K562 (cell line): ENCODE results near the gene POFUT2. TPM values are rescaled to one million over a fixed set of nuclear protein-coding genes. Genes with fewer than 3 reads are reported as not detected.
A peak's percentile ranks its signal among the peaks of the same experiment; 100 is the strongest.

Experiments
- ATAC-seq: fragments of 200-7000 bp; cut with Tn5 transposase; 3 replicates; pipeline ENCODE4 v1.9.1; 2020; ENCODE audit warnings: moderate library complexity
- BruUV-seq: library from RNA; stranded (reverse); fragments of 400-500 nt; replicated peaks from 2 replicates; lab custom pipeline; 2021; lab: Mats Ljungman, UMichigan
- CTCF ChIA-PET: fragments of 300-600 bp; formaldehyde crosslinking; extraction: SDS; loops from one replicate; lab custom pipeline; 2021; ENCODE audit warnings: low intra/inter-chr PET ratio; lab: Yijun Ruan, JAX
- POLR2A ChIA-PET: fragments of 300-600, 350-650 bp; sonication (Branson Sonifier 250); formaldehyde crosslinking; extraction: SDS; loops from one replicate; lab custom pipeline; 2021; ENCODE audit warnings: antibody characterized with exemption, inconsistent platforms; lab: Yijun Ruan, JAX
- DNase-seq, 4 experiments: peaks; one replicate each; pipeline versions ENCODE4 v3.0.0 to v3.0.0-alpha.2; 2011 to 2018; ENCODE audit warnings: low spot score in 3 of 4, mixed read lengths in 3 of 4; ENCODE audit errors: extremely low read depth in 1 of 4
- FAIRE-seq: peaks from 2 replicates; lab custom pipeline; 2011; peaks lifted over from hg19 to GRCh38; lab: Jason Lieb, UNC
- H2AFZ ChIP-seq: 2 replicates; pipeline ENCODE4 v1.6.0; 2011; ENCODE audit warnings: low read depth, low read length, control low read depth, inconsistent platforms
- H3K27ac ChIP-seq: fragments of 200-600 bp; 3 replicates; pipeline ENCODE4 v1.8.0; 2011; ENCODE audit warnings: low read depth, mild to moderate bottlenecking, control low read depth, inconsistent platforms, low read length, moderate library complexity, mixed read lengths; ENCODE audit errors: extremely low read depth
- H3K27me3 ChIP-seq, 2 experiments: fragments of 300-600 bp in 1 of 2; 2 replicates in 1 of 2; 3 replicates in 1 of 2; pipeline versions ENCODE4 v1.6.0 to v1.8.0; 2011; ENCODE audit warnings: inconsistent platforms in 2 of 2, low read length in 2 of 2, mild to moderate bottlenecking in 1 of 2, mixed read lengths in 1 of 2, moderate library complexity in 1 of 2; ENCODE audit not compliant: control insufficient read depth in 2 of 2, insufficient read depth in 2 of 2
- H3K36me3 ChIP-seq: fragments of 300-600 bp; 3 replicates; pipeline ENCODE4 v1.8.0; 2011; ENCODE audit warnings: mild to moderate bottlenecking, low read length, inconsistent platforms; ENCODE audit not compliant: control insufficient read depth, insufficient read depth
- H3K4me1 ChIP-seq, 2 experiments: fragments of 200-600 bp in 1 of 2; replicated peaks in 1 of 2; 2 replicates in 1 of 2; 3 replicates in 1 of 2; pipeline versions ENCODE4 v1.5.1 to v1.8.0; 2011; ENCODE audit warnings: inconsistent platforms in 2 of 2, low read length in 2 of 2, mild to moderate bottlenecking in 1 of 2, mixed read lengths in 1 of 2, moderate library complexity in 1 of 2; ENCODE audit not compliant: control insufficient read depth in 2 of 2, insufficient read depth in 2 of 2
- H3K4me2 ChIP-seq: 2 replicates; pipeline ENCODE4 v1.6.1; 2011; ENCODE audit warnings: low read length, control low read depth, inconsistent platforms, mixed read lengths; ENCODE audit not compliant: insufficient read depth
- H3K4me3 ChIP-seq: fragments of 200-600 bp; sonication (generic), shearing (Covaris generic); 2 replicates; pipeline ENCODE4 v1.5.1; 2016; ENCODE audit warnings: control low read depth, inconsistent platforms
- H3K79me2 ChIP-seq: fragments of 200-600 bp; 3 replicates; pipeline ENCODE4 v1.8.0; 2011; ENCODE audit warnings: low read length, inconsistent platforms; ENCODE audit not compliant: control insufficient read depth, insufficient read depth
- H3K9ac ChIP-seq, 2 experiments: 2 replicates each; pipeline versions ENCODE4 v1.6.0 to v1.6.1; 2011; ENCODE audit warnings: low read depth in 2 of 2, low read length in 2 of 2, control low read depth in 1 of 2, inconsistent platforms in 1 of 2, mild to moderate bottlenecking in 1 of 2, mixed read lengths in 1 of 2; ENCODE audit not compliant: insufficient read depth in 1 of 2
- H3K9me1 ChIP-seq: one replicate; pipeline ENCODE4 v1.6.0; 2011; ENCODE audit warnings: inconsistent platforms, mild to moderate bottlenecking, low read length, moderate library complexity; ENCODE audit not compliant: control insufficient read depth, insufficient read depth
- H3K9me3 ChIP-seq: replicated peaks from 2 replicates; pipeline ENCODE4 v1.5.1; 2011; ENCODE audit warnings: low read depth, low read length, inconsistent platforms; ENCODE audit not compliant: control insufficient read depth, insufficient read depth
- H4K20me1 ChIP-seq: replicated peaks from 2 replicates; pipeline ENCODE4 v1.6.1; 2011; ENCODE audit warnings: low read length, inconsistent platforms, mixed read lengths; ENCODE audit not compliant: control insufficient read depth, insufficient read depth
- GABPA ChIP-seq: fragments of 200-800 bp; sonication (Bioruptor generic); conservative IDR thresholded peaks from 2 replicates; pipeline ENCODE4 v1.6.1; 2016; ENCODE audit warnings: low read depth, missing genetic modification characterization, missing compliant biosample characterization
- NFIC ChIP-seq: fragments of 450-650 bp; IDR thresholded peaks from 2 replicates; pipeline ENCODE4 v1.6.1; 2017; ENCODE audit warnings: mild to moderate bottlenecking, inconsistent platforms
- WGBS: fragments of 100-300 bp; shearing (Covaris generic); methylation state at CpG from one replicate; pipeline ENCODE4 v1.1.6; 2016; ENCODE audit warnings: low coverage, mixed read lengths; ENCODE audit not compliant: insufficient coverage; ENCODE audit errors: missing lambda C conversion rate; 5-methylcytosine and 5-hydroxymethylcytosine counted together
- in situ Hi-C: fragments of 300-500 bp; cut with MboI; formaldehyde crosslinking; loops from 4 replicates; pipeline ENCODE4 v1.15.0; 2018; ENCODE audit warnings: inconsistent platforms, mixed read lengths
- intact Hi-C: fragments of 100-400 bp; cut with micrococcal nuclease; formaldehyde crosslinking; loops from 2 replicates; pipeline ENCODE4 v1.14.2; 2022
- polyA plus RNA-seq, 8 experiments: library from polyadenylated mRNA; depleted of rRNA in 4 of 8; stranded (reverse) in 5 of 8; unstranded in 3 of 8; fragments of >200 nt; fragmentation: Nextera tagmentation in 2 of 8; fragmentation: Illumina TruSeq in 1 of 8; extraction: Ambion mirVana in 2 of 8; extraction: Trizol in 1 of 8; gene quantifications; 2 replicates each; pipeline versions ENCODE4 v1.2.1 to v1.2.3, GENCODE V29; 2011 to 2014; ENCODE audit warnings: inconsistent platforms in 1 of 8, missing spikeins in 1 of 8
- total RNA-seq, 7 experiments: library from RNA; depleted of rRNA in 6 of 7; stranded (reverse); fragments of >200 nt in 6 of 7; fragmentation: Illumina TruSeq in 2 of 7; extraction: Trizol in 2 of 7; gene quantifications; 2 replicates each; pipeline versions ENCODE4 v1.2.1 to v1.2.3, GENCODE V29; 2011 to 2021; ENCODE audit warnings: low replicate concordance in 1 of 7
- TF ChIP-seq, protein P1 (sequence below): fragments of 250-450 bp; sonication (Bioruptor Pico); IDR thresholded peaks from 2 replicates; pipeline ENCODE4 v1.4.0; 2020; ENCODE audit warnings: mild to moderate bottlenecking, moderate library complexity

The POFUT2 gene
- total and polyA plus RNA-seq, 9 of the 15 experiments (the other 6 are each of a cell fraction or from before 2014, with no cell fraction given), result 1.1 to 24.2 (median 11.0) TPM

DNA sequence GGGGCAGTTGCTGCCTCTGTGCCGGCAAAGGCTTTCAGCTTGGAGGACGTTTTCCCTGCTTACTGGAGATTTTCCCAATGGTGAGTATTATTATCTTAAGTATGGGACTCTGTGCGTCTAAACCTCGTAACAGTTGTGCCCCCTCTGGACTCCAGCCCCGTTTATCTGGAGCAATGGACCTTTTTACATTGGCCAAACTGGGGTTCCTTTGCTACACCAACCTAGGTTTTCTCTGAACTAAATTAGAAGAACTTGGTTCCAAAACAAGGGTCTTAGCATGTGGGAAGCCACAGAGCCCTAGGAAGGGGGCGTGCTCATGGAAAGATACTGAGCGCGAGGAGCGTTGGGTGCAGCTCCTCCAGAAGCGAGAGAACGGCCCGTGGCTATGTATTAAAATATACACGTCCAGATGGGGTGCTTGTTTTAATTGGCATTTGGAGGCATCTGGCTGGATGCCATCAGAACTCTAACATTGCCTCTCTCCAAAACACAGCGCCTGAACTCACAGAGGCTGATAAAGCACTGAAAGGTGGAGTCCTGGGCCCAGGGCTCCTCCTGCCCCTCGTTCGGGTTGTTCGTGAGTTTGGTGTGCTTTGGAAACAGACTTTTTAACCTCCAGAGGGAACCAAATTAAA lies 28.4 kb downstream of the POFUT2 start:
- H3K27ac ChIP-seq, result no peak overlapping the region
- ATAC-seq (no peak), FAIRE-seq (no peak), DNase-seq (no peak)
- no peak for TF ChIP-seq GABPA (tag)
- TF ChIP-seq, protein P1, sequence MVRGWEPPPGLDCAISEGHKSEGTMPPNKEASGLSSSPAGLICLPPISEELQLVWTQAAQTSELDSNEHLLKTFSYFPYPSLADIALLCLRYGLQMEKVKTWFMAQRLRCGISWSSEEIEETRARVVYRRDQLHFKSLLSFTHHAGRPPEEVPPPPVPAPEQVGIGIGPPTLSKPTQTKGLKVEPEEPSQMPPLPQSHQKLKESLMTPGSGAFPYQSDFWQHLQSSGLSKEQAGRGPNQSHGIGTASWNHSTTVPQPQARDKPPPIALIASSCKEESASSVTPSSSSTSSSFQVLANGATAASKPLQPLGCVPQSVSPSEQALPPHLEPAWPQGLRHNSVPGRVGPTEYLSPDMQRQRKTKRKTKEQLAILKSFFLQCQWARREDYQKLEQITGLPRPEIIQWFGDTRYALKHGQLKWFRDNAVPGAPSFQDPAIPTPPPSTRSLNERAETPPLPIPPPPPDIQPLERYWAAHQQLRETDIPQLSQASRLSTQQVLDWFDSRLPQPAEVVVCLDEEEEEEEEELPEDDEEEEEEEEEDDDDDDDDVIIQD (CRISPR knock-in tag), result no peak
- 0 out of 2 replicates have a peak, but pooled peaks have one; percentile 20 for TF ChIP-seq NFIC
- H3K4me2 ChIP-seq, result no peak overlapping the region
- H3K27me3 ChIP-seq, result peaks cover 20 to 37% of the 10 kb centered on the region in 2 experiments; a peak in 4 of 5 replicates
- no peaks in the 10 kb centered on the region for H3K79me2 ChIP-seq
- H3K4me3 ChIP-seq, result no peak overlapping the region
- H3K9me3 ChIP-seq, result no peaks in the 10 kb centered on the region
- BruUV-seq, result no TSS peak
- CTCF ChIA-PET, result no interaction called here
- in situ Hi-C loops (no loop called here), intact Hi-C loops (no loop called here)
- no peak overlapping the region for H2AFZ ChIP-seq
- POLR2A ChIA-PET, result interaction anchor here (0.8 kb wide), 1 partner anchor 193 kb away, joined by 3 read pairs; no protein-coding TSS in a partner anchor
- H3K9me1 ChIP-seq, result no peaks in the 10 kb centered on the region
- peaks cover 10% of the 10 kb centered on the region; the same call in 2 of the 3 replicates for H3K36me3 ChIP-seq
- H3K9ac ChIP-seq, result no peak overlapping the region
- H4K20me1 ChIP-seq, result peaks cover 24% of the 10 kb centered on the region; the same call in 1 of the 2 replicates
- WGBS, result 15% methylated on average over 17 of the region's 17 CpGs
- H3K4me1 ChIP-seq, result peaks cover 23 to 41% of the 10 kb centered on the region in 2 experiments
